Activated gamma-delta T cell treated with anti-CD3 and anti-CD28 coated beads, Interleukin-2, amount 50 U/mL, for 16 hours (primary cell): ENCODE data around the gene NOP53.
A peak's percentile ranks its signal among the peaks of the same experiment; 100 is the strongest.
"Not testable (repeated sequence)": the region's sequence is repeated elsewhere in the genome, so short reads cannot be mapped to it uniquely, and the experiment has no call there.

Experiments used
- DNase-seq: peaks from one replicate; pipeline ENCODE4 v3.0.0-alpha.2; 2020; ENCODE audit warnings: low read depth

NOP53 gene

DNA sequence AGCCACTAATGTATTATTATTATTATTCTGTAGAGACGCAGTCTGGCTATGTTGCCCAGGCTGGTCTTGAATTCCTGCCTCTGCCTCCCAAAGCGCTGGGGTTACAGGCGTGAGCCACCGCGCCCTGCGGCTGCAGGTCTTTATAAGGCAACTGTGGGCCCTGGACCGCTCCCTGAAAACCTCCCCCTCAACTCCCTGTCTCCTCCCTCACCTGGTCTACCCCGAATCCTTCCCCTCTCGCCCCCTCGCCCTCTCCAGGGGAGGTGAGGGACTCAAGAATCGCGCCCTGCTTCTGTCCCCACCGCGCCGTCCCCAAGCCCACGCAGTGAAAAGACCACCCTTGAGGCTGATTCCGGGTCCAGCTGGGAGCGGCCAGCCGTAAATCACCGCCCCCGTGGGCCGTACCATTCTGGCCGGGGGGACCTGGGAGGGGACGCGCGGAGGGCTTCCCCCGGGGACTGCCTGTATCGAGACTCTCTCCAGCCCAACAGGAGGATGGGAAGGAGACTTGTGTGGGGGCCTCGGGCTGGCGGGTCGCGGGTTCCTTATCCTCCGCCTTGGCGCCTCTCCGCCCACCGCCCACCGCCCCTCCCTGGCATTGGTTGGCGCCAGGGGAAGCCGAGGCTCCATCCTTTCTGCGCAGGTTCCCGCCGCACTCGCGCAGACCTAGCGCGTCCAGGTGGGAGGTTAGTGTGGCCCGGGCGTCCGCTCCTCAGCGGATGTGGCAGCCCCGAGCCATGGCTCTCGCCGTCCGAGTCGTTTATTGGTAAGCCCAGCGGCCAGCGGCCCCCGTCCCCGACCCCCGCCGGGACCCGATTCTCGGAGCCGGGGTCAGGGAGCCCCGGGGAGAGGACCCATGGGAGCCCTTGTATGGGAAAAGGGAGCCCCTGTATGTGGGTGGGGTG lies 33.0 kb downstream of the NOP53 start, which contains the start of gene SELENOW:
Gene SELENOW, plus strand, starts transcription at position 655 of the 905 bp plus-strand sequence. Its CDS starts 83 bp downstream, at position 738.
- DNase-seq = peak; percentile 59

DNA sequence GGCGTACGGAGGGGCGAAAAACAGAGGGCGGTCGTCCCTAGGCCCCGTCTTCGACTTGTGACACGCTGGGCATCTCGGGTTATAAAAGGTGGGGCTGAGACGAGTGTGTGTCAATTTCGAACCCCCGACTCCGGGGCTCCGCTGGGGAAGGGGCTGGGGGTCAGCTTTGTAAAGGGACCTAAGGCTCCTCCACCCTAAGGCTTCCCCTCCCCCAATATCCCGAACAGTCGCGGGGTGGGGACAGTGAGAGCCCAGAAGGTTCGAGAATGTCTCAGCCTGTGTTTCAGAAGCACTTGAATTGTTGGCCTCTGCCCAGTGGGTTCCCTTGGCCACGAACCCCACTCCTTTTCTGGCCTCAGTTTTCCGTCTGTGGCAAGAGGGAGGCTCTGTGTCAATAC lies 33.6 kb downstream of the NOP53 start:
- no peak for DNase-seq

GRCh38 chr19:47779524-47780214 lies 34.3 kb downstream of the NOP53 start:
- DNase-seq = no peak

DNA sequence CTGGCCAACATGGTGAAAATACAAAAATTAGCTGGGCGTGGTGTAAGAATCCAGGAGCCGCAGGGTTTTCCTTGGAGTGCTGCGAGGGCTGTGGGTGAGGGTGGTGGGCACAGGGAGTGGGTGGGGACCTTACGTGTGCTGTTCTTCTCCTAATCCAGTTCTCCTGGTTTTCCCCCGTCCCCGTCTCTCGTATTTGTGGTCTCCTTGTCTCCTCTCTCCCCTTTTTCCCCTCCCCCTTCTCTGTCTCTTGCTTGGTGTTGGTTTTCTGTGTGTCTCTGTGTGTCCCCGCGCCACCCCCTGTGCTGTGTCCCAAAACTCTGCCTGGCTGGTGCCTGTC lies 34.8 kb downstream of the NOP53 start:
- no peak for DNase-seq

GRCh38 chr19:47781590-47782262 lies 36.4 kb downstream of the NOP53 start:
- DNase-seq = no peak

DNA sequence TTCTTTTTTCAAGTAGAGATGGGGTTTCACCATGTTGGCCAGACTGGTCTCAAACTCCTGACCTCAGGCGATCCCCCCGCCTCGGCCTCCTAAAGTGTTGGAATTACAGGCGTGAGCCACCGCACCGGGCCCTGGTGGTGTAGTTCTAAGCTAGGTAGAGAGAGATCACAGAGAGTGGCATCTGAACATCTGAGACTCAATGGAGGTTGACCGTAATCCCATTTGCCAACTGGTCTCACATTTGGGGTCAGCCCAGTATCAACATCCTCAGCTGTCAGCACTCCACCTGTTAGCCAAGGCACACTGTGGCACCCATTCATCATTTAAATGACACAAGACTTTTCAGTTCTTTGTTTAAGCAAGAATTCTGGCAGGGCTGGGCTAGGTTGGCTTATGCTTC lies 41.2 kb downstream of the NOP53 start:
- DNase-seq = no peak

- not testable (repeated sequence) for DNase-seq
Observed at GRCh38 chr19:47787307-47787706, 42.0 kb downstream of the NOP53 start.

- DNase-seq = not testable (repeated sequence)
Observed at GRCh38 chr19:47789811-47790210, 44.5 kb downstream of the NOP53 start.

GRCh38 chr19:47790398-47790814 lies 45.1 kb downstream of the NOP53 start:
- DNase-seq = peak; percentile 79

- DNase-seq = no peak
Observed at GRCh38 chr19:47792616-47793015, 47.3 kb downstream of the NOP53 start.

GRCh38 chr19:47794526-47794925 lies 49.2 kb downstream of the NOP53 start:
- DNase-seq = no peak

DNA sequence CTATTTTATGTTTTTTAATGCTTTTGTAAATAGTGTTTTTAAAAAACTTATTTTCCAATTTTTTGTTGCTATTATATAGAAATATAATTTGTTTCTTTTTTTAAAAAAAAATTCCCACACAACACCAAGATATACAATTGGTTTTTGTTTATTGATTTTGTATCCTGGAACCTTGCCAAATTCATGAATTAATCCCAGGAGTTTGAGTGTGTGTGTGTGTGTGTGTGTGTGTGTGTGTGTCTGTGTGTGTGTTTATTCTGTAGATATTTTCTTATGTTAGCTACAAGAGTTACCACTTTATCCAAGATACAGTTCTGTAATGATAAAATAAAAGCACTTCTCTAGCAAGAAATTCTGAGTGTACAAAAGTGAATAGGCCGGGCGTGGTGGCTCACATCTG lies 51.4 kb downstream of the NOP53 start:
- no peak for DNase-seq

DNA sequence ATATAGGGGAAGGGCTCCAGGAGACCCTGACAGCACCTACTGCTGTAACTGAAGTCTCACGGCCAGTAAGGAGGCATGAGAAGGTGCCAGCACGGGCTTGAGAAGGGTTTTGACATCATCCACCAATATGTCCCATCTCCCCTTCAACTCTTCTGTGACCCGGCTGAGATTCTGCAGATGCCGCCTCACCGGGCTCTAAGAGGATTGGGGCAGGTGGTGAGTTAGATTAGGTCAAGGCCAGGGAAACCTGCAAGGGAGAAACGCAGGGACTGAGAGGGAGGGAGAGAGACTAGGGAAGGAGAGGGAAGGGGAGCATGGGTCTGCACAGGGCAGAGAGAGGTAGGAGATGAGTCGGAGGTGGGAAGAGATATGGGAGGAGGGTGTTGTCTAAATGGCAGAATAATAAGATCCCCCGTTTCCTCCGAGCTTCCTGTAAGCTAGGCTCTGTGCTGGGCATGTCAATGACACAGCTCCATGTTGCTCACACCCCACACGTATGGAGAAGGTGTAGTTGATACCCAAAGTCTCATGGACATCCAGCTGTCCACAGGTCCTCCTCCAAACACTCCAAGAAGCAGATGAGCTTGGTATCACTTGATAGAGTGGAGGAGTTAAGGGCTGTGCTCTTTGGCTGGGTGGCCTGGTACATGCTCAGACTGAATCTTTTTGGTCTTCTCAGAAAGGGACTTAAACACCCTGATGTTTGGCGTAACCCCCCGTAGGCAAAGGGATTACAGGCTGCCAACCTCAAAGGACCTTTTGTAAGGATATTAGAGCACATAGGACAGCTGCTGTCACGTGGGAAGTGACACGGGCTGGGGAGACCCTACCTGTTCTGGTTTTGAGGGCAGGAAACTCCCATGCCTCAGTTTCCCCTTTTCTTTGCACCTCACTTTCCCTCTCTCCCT lies 52.9 kb downstream of the NOP53 start:
- DNase-seq = no peak

- DNase-seq = no peak
Observed at GRCh38 chr19:47798904-47799266, 53.5 kb downstream of the NOP53 start.

DNA sequence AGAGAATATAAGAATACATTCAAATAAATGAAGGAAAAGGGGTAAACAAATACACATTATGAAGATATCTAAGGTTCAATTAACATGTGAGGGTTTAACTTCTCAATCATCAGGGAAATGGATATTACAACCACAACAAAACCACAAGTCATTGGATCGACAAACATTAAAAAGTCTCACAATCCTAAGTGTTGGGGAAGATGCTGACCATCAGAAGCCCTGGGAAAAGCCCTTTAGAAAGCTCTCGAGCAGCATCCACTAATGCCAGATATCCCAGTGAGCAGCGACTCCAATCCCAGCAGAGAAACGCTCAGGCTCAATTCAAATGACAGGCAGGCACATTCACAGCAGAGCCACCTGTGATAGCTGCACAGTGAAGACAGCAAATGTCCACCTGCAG lies 55.9 kb downstream of the NOP53 start:
- no peak for DNase-seq

DNA sequence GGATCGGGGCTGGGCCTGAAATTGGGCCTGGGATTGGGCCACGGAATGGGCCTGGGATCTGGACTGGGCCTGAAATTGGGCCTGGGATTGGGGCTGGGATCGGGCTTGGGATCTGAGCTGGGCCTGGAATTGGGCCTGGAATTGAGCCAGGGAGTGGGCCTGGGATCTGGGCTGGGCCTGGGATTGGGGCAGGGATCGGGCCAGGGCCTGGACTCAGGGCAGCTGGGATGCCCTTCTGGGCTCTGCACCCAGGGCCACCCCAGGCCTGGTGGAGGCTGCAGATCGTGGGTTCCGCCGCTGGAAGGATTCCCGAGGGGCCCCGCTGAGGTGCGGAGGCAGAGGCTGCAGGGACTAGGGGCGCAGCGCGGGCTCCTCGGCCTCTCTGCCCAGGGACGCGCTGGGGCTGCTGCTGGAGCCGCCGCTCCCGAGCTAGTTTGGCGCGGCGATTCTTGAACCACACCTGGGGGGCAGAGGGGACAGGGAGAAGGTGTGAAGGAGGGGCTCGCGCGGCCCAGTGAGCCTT lies 57.2 kb downstream of the NOP53 start:
- no peak for DNase-seq

- not testable (repeated sequence) for DNase-seq
Observed at GRCh38 chr19:47803148-47803547, 57.8 kb downstream of the NOP53 start.

- not testable (repeated sequence) for DNase-seq
Observed at GRCh38 chr19:47803671-47804070, 58.3 kb downstream of the NOP53 start.

GRCh38 chr19:47804451-47804850 lies 59.1 kb downstream of the NOP53 start, which contains the start of gene TPRX1:
Gene TPRX1 (minus strand): TSS chr19:47804551. CDS start chr19:47804539, 12 bp downstream.
- DNase-seq = not testable (repeated sequence)

GRCh38 chr19:47805313-47805712 lies 60.0 kb downstream of the NOP53 start:
- no peak for DNase-seq

GRCh38 chr19:47806435-47806834 lies 61.1 kb downstream of the NOP53 start:
- no peak for DNase-seq
